NCI-H2227 treated with DMSO at 0.1 percent for 48 hours (cell line): ENCODE results near the gene RAN.
"Not testable (repeated sequence)": the region's sequence is repeated elsewhere in the genome, so short reads cannot be mapped to it uniquely, and the experiment has no call there.

ENCODE experiments used
- DNase-seq: peaks from one replicate; lab custom pipeline; 2025; lab: John Stamatoyannopoulos, UW

The RAN gene

DNA sequence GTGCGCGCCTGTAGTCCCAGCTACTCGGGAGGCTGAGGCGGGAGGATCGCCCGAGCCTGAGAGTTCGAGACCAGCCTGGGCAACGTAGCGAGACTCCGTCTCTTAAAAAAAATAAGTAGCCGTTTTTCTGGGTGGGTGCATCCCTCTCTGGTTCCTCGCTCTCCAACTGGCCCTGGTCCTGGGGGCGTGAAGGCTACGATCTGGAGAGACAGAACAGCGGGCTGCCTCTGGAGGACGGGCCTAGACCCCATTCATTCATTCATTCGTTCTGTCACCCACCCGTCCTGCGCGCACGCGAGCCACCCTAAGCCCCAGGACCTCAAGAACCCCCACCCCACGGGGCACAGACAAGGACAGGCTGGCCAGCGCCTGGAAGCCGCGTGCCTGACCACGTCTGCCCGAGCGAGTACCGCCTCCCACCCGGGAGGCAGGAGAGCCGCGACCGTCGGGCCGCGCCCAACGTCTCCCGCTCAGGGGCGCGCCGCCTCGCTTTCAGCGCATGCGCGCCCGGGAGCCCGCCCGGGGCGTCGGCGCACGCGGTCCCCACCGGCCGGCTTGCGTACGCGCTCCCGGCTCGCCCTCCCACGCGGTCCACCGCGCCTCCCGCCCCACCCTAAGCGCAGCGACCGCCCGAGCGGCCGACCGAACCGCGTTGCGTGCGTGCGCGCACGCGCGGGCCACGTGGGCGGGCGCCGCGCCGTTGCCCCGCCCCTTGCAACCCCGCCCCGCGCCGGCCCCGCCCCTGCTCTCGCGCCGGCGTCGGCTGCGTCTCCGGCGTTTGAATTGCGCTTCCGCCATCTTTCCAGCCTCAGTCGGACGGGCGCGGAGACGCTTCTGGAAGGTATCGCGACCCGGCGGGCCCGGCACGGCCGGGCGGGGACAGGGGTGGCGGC, at the start of gene RAN:
RAN (plus strand) TSS at position 781 of the 893 bp plus-strand sequence. CDS start 528 bp downstream, outside the sequence.
- DNase-seq = peak; percentile 86

GRCh38 chr12:130825771-130826150, 46.1 kb upstream of the RAN start:
- no peak for DNase-seq

GRCh38 chr12:130826151-130826801, 45.6 kb upstream of the RAN start:
- no peak for DNase-seq

GRCh38 chr12:130827432-130827831, 44.4 kb upstream of the RAN start:
- DNase-seq = no peak

- DNase-seq = no peak
These were observed 43.0 kb upstream of the RAN start for GRCh38 chr12:130828895-130829294.

GRCh38 chr12:130829391-130830245, 42.2 kb upstream of the RAN start:
- no peak for DNase-seq

DNA sequence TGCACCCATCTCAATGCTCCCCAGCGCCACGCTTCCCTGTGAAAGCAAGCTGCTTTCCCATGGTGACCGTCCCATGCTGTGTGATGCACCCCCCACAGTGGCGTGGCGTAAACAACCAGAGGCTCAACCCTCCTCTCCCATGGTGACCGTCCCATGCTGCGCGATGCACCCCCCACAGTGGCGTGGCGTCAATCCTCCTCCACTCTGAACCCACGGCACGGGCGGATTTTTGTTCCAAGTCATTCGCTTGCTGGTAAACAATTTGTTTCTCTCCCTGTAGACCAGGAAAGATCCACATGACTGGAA, 41.7 kb upstream of the RAN start:
- DNase-seq = no peak

DNA sequence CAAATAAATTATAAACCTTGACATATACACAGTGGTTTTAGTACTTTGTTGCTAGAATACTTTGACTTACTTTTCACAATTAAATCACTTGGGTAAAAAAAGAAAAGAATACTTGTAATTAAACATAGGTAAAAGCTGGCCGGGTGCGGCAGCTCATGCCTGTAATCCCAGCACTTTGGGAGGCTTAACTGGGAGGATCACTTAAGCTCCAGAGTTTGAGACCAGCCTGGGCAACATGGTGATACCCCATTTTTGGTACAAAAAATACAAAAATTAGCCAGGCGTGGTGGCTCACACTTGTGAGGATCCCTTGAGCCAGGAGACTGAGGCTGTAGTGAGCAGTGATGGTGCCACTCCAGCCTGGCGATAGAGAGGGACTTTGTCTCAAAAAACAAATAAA, 40.6 kb upstream of the RAN start:
- DNase-seq = no peak

- no peak for DNase-seq
These were observed 39.9 kb upstream of the RAN start for GRCh38 chr12:130831876-130832405.

DNA sequence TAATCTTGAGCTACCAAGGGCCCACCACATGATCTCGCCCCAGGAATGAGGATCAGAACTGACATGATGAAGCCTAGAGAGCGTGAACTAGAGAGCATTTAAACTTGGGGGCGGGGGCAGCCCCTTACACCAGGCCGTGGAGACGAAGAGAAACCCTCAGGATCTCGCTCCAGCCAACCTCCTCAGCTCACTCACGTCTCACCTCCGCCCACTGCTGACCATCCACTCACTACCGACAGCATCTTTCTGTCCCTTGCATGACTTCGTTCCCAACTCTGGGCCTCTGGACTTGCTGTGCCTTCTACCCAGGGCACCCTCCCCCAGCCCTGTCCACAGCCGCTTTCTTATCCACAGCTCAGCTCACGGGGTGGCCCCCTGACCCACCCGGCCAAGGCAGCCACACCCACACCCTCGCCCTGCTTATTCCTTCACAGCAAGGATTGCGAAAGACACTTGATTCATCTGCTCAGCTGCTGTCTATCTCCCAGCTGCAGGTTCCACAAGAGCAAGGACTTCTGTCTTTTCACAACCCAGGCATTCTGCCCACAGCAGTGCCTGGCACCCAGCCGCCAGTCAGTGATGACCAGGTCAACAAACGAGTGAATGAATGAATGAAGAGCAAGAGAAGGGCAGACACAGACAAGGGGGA, 39.2 kb upstream of the RAN start:
- DNase-seq = no peak

DNA sequence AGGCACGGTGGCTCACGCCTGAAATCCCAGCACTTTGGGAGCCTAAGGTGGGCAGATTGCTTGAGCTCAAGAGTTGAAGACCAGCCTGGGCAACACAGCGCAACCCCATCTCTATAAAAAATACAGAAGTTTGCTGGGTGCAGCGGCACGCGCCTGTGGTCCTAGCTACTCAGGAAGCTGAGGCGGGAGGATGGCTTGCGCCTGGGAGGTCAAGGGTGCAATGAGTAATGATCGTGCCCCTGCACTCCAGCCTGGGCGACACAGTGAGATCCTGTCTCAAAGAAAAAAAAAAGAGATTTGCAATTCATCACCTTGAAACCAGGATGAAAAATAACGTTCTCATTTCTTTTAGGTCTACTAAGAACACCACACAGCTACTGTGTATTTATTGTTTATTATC, 36.9 kb upstream of the RAN start:
- no peak for DNase-seq

- no peak for DNase-seq
These were observed 36.4 kb upstream of the RAN start for GRCh38 chr12:130835436-130835835.

- no peak for DNase-seq
These were observed 33.4 kb upstream of the RAN start for GRCh38 chr12:130838284-130838950.

DNA sequence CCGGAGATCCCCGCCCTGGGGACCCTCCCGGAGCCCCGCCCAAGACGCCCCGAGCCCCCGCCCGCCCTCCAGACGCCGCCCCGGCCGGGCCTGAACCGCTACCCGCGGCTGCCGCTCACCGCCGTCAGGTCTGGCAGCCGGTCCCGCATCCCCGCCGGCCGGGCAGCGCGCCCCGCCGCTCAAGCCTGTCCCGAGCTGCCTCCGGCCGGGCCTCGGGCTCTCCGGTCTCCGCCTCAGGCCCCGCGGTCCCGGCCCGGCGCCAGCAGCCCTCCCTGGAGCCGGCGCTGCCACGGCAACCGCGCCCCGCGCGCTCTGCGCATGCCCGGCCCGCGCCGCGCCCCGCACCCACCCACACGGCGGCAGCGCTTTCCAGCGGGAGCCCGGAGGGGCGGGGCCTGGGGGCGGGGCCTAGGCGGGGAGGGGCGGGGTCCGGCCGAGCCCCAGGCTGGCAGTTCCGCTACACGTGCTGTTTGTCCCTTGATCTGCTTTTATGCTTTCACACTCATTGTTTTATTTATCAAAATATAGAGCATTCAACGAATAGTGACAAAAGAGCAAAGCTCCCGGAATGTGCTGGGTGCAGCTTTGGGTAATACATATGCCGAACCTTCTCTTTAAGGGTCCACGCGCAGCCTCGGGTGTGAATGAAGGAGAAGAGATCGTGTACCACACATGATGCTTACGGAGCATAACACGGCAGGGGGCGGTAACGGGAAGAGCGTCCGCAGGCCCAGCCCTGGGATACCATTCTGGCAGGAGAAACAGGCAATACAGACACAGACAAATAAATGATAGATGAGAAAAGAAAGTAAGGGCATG, 32.7 kb upstream of the RAN start, which contains the start of gene STX2:
STX2 (minus strand) TSS at position 300 of the 819 bp plus-strand sequence; CDS start at position 149, 151 bp downstream.
- DNase-seq = peak; percentile 97

DNA sequence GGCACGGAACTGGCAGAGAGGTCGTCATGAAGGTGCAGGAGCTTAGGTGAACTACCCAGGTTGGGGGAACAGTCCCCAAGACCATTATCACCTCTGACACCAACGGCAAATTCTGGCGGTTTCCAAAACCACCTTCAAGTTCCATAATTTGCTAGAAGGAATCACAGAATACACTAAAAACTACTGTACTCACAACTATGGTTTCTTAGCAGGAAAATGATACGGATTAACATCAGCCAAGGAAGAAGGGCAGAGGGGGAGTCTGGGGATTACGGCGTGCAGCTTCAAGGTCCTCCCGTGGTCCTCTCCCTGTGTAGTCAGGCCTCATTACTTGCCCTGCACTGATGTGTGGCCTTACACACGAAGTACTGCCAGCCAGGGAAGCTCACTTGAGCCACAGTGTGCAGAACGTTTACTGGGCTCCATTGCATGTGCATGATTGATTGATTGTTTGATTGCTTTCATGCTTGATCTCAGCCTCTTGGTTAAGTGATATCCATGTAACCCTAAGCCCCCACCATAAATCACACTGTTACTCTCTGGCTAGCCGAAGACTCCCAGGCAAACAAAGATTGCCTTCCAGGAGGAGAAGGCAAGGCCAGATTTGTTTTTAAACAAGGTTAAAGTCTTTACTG, 32.0 kb upstream of the RAN start:
- no peak for DNase-seq

GRCh38 chr12:130846369-130846768, 25.5 kb upstream of the RAN start:
- DNase-seq = no peak

GRCh38 chr12:130847112-130847511, 24.8 kb upstream of the RAN start:
- no peak for DNase-seq

- DNase-seq = not testable (repeated sequence)
These were observed 23.8 kb upstream of the RAN start for GRCh38 chr12:130848105-130848504.

- not testable (repeated sequence) for DNase-seq
These were observed 23.0 kb upstream of the RAN start for GRCh38 chr12:130848785-130849305.
